GM19239 (cell line): ENCODE results near the gene TEN1.
A peak's percentile ranks its signal among the peaks of the same experiment; 100 is the strongest.
"Not testable (repeated sequence)": the region's sequence is repeated elsewhere in the genome, so short reads cannot be mapped to it uniquely, and the experiment has no call there.

Experiments used
- DNase-seq: peaks from one replicate; pipeline ENCODE4 v3.0.0; 2011; ENCODE audit warnings: low spot score; ENCODE audit not compliant: insufficient read length
- FAIRE-seq: peaks from 2 replicates; lab custom pipeline; 2011; peaks lifted over from hg19 to GRCh38; lab: Jason Lieb, UNC

Gene TEN1

DNA sequence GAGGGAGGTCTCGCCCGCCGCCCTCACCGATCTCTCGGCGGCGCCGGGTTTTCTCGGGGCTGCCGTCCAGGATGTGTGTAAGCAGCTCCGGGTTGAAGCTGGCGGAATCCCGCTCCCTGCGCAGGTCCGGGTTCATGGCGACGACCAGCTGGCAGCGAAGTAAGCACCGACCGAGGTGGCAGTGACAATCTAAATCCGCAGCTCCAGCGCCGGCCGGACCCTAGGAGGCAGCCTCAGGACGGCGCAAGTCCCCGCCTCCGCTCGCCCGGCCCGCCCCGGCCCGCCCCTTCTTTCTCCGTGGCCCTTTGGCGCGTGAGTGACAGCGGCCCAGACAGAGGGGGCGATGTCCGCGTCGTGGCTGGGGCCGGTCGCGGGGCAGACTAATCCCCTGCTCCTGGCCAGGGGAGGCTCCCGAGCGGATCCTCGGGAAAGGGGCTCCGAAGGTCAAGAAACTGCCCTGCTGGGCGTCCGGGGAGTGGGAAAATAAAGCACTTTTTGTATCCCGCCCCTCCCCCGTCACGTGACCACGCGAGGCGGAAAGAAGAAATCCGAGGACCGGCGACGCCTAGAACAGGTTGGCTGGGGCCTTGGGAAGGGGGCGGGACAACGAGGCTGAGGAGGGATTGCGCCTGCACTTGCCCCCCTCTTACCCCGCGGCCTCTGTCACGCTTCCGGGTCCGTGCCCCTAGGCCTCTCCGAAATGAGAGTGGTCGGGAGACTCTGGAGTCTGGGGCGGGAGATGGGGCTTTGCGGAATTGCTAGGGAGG, at the start of gene TEN1, which contains the start of gene ACOX1:
Gene TEN1 (plus strand): TSS at position 303 of the 767 bp plus-strand sequence. CDS start 6,953 bp downstream, outside the sequence.
Gene ACOX1 (minus strand): TSS at position 229 of the 767 bp plus-strand sequence. CDS start 93 bp downstream, at position 136.
- FAIRE-seq (peak; percentile 92), DNase-seq (peak; percentile 80)

- no peak for FAIRE-seq
Measured at GRCh38 chr17:75931062-75931461, 48.0 kb upstream of the TEN1 start.

GRCh38 chr17:75932852-75933251, 46.2 kb upstream of the TEN1 start:
- FAIRE-seq, result no peak
- DNase-seq, result no peak

More at GRCh38 chr17:75931062-75931461, 48.0 kb upstream of the TEN1 start:
- DNase-seq, result no peak

GRCh38 chr17:75933808-75934207, 45.2 kb upstream of the TEN1 start:
- FAIRE-seq, result no peak
- no peak for DNase-seq

DNA sequence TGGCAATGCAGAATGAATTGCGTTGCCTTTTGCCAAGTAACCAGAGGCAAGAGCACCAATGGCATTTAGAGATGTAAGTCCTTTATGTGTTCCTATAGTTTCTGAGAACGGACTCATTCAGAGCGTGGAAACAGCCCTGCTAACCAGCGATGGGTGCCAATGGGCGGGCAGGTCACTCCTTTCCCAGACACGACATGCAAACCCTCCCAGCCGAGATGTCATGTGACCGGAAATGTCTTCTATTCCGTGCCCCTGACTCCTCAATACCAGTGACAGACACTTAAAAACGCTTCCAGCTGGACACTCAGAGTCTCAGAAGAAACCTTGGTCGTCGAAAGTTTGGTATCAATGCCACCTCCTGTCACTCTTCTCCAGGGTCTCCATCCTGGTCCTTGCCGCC, 41.4 kb upstream of the TEN1 start:
- FAIRE-seq (no peak), DNase-seq (no peak)

DNA sequence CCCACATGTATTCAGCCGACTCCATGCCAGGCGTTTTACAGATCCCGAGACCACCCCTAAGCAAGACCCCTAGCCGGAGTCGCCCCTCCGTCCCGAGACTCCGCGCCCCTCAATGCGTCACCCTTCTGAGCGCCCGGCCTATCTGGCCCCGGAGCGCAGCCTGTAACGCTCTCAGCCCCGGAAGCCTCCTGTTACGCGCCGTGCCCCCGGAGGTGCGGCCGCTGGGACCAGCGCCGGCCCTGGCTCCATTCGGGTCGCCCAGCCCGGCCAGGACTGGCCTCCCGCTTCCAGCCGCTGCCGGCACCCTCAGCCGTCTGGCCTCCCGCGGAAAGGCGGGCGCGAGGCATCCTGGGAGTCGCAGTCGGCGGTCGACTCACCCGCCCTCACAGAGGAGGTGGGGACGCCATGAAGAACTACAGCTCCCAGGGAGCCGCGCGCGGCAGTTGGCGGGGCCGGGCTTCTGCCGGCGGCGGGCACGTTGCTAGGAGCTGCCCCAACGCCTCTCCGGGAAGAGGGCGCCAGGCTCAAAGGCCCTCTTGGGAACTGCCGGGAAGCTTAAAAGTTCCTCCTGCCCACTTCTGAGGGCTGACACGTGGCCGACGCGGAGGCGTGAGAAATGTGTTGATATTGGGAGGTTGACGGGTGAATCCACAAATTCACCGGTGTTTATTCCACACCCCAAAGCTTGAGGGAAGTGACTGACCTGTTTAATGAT, 38.2 kb upstream of the TEN1 start, which contains the start of gene FBF1:
Gene FBF1 (minus strand): TSS at position 316 of the 715 bp plus-strand sequence. CDS start 2,893 bp downstream, outside the sequence.
- DNase-seq, result peak; percentile 98
- FAIRE-seq, result peak; percentile 91

DNA sequence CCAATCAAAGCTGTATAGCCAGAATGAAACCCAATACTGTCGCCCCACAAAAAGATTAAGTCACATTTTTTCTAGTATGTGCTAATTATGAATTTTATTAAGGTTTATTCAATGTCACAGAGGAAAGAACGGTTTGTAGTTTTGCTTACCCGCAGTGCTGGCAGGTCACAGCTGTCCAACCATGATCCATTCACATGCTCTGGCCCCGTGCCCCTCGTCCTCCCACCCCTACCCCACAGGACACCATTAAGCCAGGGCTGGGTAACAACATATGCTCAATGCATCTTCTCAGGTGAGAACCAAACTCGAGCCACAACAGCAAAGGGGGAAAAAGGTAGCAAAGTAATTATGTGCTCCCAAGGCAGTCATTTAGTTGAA, 37.6 kb upstream of the TEN1 start:
- DNase-seq (no peak), FAIRE-seq (no peak)

DNA sequence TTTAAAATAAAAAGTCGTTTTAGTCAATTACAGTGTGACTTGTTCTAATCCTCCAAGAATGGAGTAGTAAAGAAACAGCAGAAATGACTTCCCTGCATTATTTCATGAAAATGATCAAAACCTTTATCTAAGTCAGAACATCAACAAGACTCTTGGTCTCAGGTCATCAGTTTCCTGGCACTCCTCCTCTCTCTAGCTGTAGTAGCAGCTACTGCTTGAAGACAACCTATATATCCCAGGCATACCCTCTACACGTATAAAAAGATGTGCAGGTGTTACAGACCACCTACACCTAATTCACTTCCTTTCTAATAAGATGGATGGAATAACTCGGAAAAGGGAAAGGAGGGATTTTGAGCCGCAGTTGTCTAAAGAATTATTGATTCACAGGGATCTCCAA, 36.6 kb upstream of the TEN1 start:
- DNase-seq (no peak), FAIRE-seq (no peak)

- no peak for DNase-seq
- FAIRE-seq, result no peak
Measured at GRCh38 chr17:75943491-75943890, 35.5 kb upstream of the TEN1 start.

DNA sequence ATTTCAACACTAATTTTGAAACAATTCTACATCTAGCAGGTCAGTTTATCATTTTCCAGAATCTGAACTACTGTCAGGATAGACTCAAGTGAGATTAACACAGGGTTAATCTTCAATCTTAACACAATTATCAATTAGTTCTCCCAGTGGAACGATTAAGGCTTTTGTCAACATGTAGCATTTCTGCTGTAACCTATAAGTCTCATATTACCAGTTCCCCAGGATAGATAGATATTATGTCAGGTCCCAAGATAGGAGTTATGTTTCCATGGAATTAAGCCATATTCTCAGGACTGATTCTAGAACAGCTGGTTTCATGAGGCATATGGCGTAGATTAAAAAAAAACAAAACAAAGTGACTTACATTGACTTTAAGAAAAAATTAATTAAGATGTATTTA, 33.8 kb upstream of the TEN1 start:
- FAIRE-seq (no peak), DNase-seq (no peak)

DNA sequence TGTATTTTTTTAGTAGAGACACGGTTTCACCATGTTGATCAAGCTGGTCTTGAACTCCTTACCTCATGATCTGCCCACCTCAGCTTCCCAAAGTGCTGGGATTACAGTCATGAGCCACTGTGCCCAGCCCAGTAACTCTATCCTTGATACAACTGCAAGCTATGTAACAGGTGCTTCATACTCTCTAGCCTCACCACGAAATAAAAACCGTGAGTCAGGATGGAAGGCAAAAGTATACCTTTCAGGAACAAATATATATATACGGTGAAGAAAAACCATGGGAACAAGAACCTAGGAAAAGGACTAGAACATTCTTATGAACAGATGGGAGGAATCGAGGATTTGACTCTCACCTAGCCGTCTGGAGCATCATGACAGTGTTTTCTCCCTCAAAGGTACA, 28.6 kb upstream of the TEN1 start:
- DNase-seq, result no peak
- FAIRE-seq, result no peak

- DNase-seq, result no peak
- FAIRE-seq, result no peak
Measured at GRCh38 chr17:75950855-75951554, 28.0 kb upstream of the TEN1 start.

GRCh38 chr17:75959051-75959838, 19.8 kb upstream of the TEN1 start:
- FAIRE-seq (no peak), DNase-seq (no peak)

GRCh38 chr17:75959839-75960511, 19.1 kb upstream of the TEN1 start:
- no peak for FAIRE-seq
- no peak for DNase-seq

- DNase-seq (no peak), FAIRE-seq (no peak)
Measured at GRCh38 chr17:75965468-75965867, 13.6 kb upstream of the TEN1 start.

DNA sequence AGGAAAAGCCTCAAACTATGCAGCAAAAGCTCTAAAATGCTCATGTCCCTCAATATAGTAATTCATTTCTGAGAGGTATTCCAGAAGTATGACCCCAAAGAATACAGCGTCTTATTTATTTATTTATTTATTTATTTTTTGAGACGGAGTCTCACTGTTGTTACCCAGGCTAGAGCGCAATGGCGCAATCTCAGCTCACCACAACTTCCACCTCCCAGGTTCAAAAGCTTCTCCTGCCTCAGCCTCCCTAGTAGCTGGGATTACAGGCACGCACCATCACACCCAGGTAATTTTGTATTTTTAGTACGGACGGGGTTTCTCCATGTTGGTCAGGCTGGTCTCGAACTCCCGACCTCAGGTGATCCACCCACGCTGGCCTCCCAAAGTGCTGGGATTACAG, 10.0 kb upstream of the TEN1 start:
- not testable (repeated sequence) for DNase-seq, FAIRE-seq

- DNase-seq (no peak), FAIRE-seq (no peak)
Measured at GRCh38 chr17:75970011-75970523, 9.0 kb upstream of the TEN1 start.

DNA sequence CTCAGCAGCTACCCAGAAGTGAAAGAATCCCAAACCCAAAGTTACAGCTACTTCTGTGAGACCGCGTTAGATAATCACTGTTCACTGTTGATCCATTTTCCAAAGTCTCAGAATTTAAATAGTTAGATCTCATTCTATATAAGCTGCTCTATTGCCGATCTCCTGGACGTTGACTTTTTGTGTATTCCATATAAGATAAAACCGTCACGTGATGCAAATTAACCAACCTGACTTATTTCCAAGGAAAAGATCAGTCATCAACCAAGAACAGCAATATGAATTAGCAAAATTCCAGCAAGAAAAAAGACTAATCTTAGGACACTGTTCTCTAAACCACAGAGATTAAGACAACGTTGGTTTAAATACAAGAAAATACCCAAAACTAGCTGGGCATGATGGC, 8.4 kb upstream of the TEN1 start:
- DNase-seq, result no peak
- no peak for FAIRE-seq

DNA sequence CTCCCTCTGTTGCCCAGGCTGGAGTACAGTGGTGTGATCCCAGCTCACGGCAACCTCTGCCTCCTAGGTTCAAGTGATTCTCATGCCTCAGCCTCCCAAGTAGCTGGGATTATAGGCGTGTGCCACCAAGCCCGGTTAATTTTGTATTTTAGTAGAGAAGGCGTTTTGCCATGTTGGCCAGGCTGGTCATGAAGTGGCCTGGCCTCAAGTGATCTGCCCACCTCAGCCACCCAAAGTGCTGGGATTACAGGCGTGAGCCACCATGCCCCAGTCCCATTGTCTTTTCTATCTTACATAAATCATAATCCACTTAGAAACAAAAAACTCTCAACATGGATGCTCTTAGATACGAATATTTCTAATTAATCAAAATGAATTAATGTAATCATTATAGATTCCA, 3.9 kb upstream of the TEN1 start:
- DNase-seq, FAIRE-seq: not testable (repeated sequence)
